Esophagus muscularis mucosa (tissue), 3 donors: Measurements from ENCODE around the gene LRRC7.

ENCODE experiments used
- CTCF ChIP-seq, 3 experiments: fragments of 200-600 bp in 2 of 3; fragments of 450-650 bp in 1 of 3; sonication (generic) in 2 of 3; IDR thresholded peaks; one replicate each; pipeline ENCODE4 v1.5.1; 2017 to 2019; ENCODE audit warnings: antibody characterized with exemption in 3 of 3, mild to moderate bottlenecking in 2 of 3, moderate library complexity in 1 of 3
- POLR2A ChIP-seq: fragments of 450-650 bp; IDR thresholded peaks from one replicate; pipeline ENCODE4 v1.6.1; 2017; ENCODE audit warnings: antibody characterized with exemption, moderate library complexity, mild to moderate bottlenecking, low read depth

GRCh38 chr1:69994241-69994640, 426.5 kb downstream of the LRRC7 start:
- TF ChIP-seq CTCF (IDR thresholded peaks at IDR 0.05) (no peak), POLR2A (no peak)
